Mucosa of descending colon (tissue), 3 donors: ENCODE results near the gene EPB42. TPM values are rescaled to one million over a fixed set of nuclear protein-coding genes. Genes with fewer than 3 reads are reported as not detected.

Experiments used
- ATAC-seq: fragments of 200-7000 bp; cut with Tn5 transposase; one replicate; pipeline ENCODE4 v1.9.1; 2020; ENCODE audit warnings: mild to moderate bottlenecking, moderate library complexity
- DNase-seq, 3 donors: peaks; one replicate each; pipeline ENCODE4 v3.0.0-alpha.2; 2020
- H3K36me3 ChIP-seq: fragments of 200-600 bp; one replicate; pipeline ENCODE4 v1.8.0; 2021; ENCODE audit warnings: low read depth, mild to moderate bottlenecking
- H3K4me1 ChIP-seq: fragments of 200-600 bp; one replicate; pipeline ENCODE4 v1.8.0; 2021; ENCODE audit warnings: low read depth, mild to moderate bottlenecking
- H3K4me3 ChIP-seq: fragments of 200-600 bp; one replicate; pipeline ENCODE4 v1.8.0; 2021; ENCODE audit warnings: mild to moderate bottlenecking
- H3K9me3 ChIP-seq: fragments of 200-600 bp; one replicate; pipeline ENCODE4 v1.8.0; 2021; ENCODE audit warnings: mild to moderate bottlenecking
- CTCF ChIP-seq: fragments of 200-600 bp; IDR thresholded peaks from one replicate; pipeline ENCODE4 v1.8.0; 2022; ENCODE audit warnings: antibody characterized with exemption, mild to moderate bottlenecking
- intact Hi-C, 2 donors: fragments of 100-400 bp; cut with DNase I in 1 of 2; cut with micrococcal nuclease in 1 of 2; formaldehyde crosslinking; loops; one replicate each; pipeline versions ENCODE4 v1.11.0 to v1.11.1; 2022; cut with DNase I, micrococcal nuclease
- total RNA-seq, 3 donors: library from RNA; stranded (reverse); fragmentation: NEBNext Ultra II Directional in 2 of 3; extraction: Animal tissue kit (Norgen Biotek cat#: 25700) in 2 of 3; gene quantifications; one replicate each; pipeline versions ENCODE4 v1.2.1 to v1.2.4, GENCODE V29; 2021 to 2023
- donor health status: DM: no; HTN: no; CAD: no; lungs with moderate emphysema.
- donor health status: DM: no; HTN: no; CAD: no.
- donor health status: DM: no; HTN: yes; CAD: no.

EPB42 gene
- total RNA-seq, 3 donors from 2014 or later, result not detected

DNA sequence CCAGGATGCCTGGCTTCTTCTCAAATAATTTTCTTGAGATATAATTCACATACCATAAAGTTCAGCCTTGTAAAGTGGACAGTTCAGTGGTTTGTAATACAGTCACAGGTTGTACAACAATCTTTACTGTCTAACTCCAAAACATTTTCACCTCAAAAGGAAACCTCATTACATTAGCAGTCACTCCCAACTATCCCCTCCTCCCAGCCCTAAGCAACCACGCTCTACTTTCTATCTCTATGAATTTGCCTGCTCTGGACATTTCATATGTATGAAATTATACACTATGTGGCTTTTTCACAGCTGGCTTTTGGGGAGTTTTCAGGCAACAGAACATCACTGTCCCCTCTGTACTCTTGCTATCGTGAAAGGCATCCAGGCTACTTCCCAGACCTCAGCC lies 28.4 kb upstream of the EPB42 start:
- no peak overlapping the region for H3K4me3 ChIP-seq

GRCh38 chr15:43246261-43246774 lies 25.5 kb upstream of the EPB42 start:
- Histone ChIP-seq H3K4me3 (no peak overlapping the region), H3K9me3 (no peaks in the 10 kb centered on the region), H3K36me3 (no peaks in the 10 kb centered on the region), H3K4me1 (no peaks in the 10 kb centered on the region)
- no peak for TF ChIP-seq CTCF
- ATAC-seq, result no peak
- intact Hi-C loops, result no loop called here
- no peak for DNase-seq

More for the DNA sequence above, 28.4 kb upstream of the EPB42 start:
- no peak for TF ChIP-seq CTCF
- no peaks in the 10 kb centered on the region for H3K9me3 ChIP-seq
- no peaks in the 10 kb centered on the region for H3K4me1 ChIP-seq
- no peaks in the 10 kb centered on the region for H3K36me3 ChIP-seq
- intact Hi-C loops, result no loop called here
- DNase-seq, result no peak
- ATAC-seq, result no peak

- DNase-seq (no peak), ATAC-seq (no peak)
- Histone ChIP-seq H3K9me3 (no peaks in the 10 kb centered on the region), H3K36me3 (no peaks in the 10 kb centered on the region), H3K4me3 (no peak overlapping the region), H3K4me1 (no peaks in the 10 kb centered on the region)
- TF ChIP-seq CTCF, result no peak
- intact Hi-C loops, result no loop called here
Measured at GRCh38 chr15:43244092-43244491, 23.3 kb upstream of the EPB42 start.

DNA sequence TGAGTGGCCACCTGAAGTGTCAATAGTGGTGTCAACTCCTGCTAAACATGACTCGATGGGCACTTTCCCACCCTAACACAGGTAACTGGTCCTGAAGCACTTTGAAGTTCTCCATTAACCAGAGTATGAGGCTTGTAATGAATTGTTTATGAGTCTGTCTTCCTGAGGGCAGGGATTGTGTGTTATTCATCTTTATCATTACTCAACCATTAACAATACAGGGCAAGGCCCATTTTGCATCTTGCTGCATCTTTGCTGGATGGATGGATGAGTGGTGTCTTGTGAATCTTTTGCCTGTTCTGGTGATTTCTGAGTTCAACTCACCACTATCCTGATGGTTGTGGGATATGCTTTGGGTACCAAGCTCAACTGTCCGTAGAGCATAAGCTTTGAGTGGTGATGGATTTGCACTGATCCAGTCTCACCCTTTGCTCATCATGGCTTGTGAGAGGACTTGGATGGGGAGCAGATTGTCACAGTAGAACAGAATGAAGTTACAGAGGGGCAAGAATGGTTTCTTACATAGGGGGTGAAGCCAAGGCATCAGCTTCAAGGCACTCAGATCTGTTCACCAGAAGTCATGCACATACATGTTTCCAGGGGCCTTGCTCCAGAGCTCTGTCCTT lies 22.3 kb upstream of the EPB42 start:
- ATAC-seq (no peak), DNase-seq (no peak)
- Histone ChIP-seq H3K9me3 (no peaks in the 10 kb centered on the region), H3K36me3 (no peaks in the 10 kb centered on the region), H3K4me1 (no peaks in the 10 kb centered on the region), H3K4me3 (no peak overlapping the region)
- no peak for TF ChIP-seq CTCF
- intact Hi-C loops, result no loop called here

DNA sequence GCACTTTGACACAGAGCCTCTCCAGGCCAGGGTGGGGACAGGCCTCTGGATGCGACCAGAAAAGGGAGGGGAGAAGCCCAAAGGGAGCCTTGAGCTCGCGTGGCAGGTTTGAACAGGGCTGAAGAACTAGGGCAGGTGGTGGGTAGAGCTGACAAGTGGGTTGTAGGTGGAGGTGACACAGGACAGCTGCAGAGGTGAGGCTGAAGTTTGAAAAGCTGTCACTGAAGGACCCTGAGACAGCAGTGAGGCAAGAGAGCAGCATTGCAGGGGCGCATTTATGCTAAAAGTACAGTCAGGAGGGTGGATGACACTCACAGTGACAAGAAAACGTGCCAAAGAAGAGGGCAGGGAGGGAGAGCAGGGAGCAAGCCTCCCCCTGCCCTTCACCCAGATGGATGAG lies 21.8 kb upstream of the EPB42 start:
- no peaks in the 10 kb centered on the region for H3K36me3 ChIP-seq
- intact Hi-C loops, result no loop called here
- no peak for DNase-seq
- no peak for ATAC-seq
- no peaks in the 10 kb centered on the region for H3K9me3 ChIP-seq
- no peaks in the 10 kb centered on the region for H3K4me1 ChIP-seq
- no peak for TF ChIP-seq CTCF
- no peak overlapping the region for H3K4me3 ChIP-seq

GRCh38 chr15:43241100-43241499 lies 20.3 kb upstream of the EPB42 start:
- DNase-seq (no peak), ATAC-seq (no peak)
- H3K4me3 ChIP-seq, result no peak overlapping the region
- no peaks in the 10 kb centered on the region for H3K9me3 ChIP-seq
- H3K36me3 ChIP-seq, result no peaks in the 10 kb centered on the region
- TF ChIP-seq CTCF, result no peak
- no peaks in the 10 kb centered on the region for H3K4me1 ChIP-seq
- intact Hi-C loops, result no loop called here
